MM.1S (cell line): Measurements from ENCODE around the gene PCDHA2.

Experiments used
- CTCF ChIP-seq: fragments of 300-600 bp; sonication (generic); IDR thresholded peaks from 2 replicates; pipeline ENCODE4 v1.5.1; 2016; ENCODE audit warnings: antibody characterized with exemption, low read length, mixed read lengths
- EZH2 ChIP-seq: fragments of 300-600 bp; sonication (generic); optimal IDR thresholded peaks from 2 replicates; pipeline ENCODE3; 2017; ENCODE audit warnings: low read depth, mild to moderate bottlenecking, antibody characterized with exemption, low read length, mixed read lengths
- EZH2phosphoT487 ChIP-seq: fragments of 300-600 bp; sonication (generic); IDR thresholded peaks from 2 replicates; pipeline ENCODE4 v1.6.1; 2018; ENCODE audit warnings: antibody characterized with exemption, low read length

DNA sequence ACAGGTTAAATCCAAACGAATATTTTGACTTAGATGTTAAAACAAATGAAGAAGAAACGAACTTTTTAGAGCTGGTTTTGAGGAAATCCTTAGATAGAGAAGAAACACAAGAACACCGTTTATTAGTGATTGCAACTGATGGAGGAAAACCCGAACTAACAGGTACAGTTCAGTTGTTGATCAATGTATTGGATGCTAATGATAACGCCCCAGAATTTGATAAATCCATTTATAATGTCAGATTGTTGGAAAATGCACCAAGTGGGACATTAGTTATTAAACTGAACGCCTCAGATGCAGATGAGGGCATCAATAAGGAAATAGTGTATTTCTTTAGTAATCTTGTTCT is 27.6 kb downstream of the PCDHA2 start:
- TF ChIP-seq CTCF: no peak
- no peak for TF ChIP-seq EZH2phosphoT487
- TF ChIP-seq EZH2: no peak
